Left kidney (tissue), 2 donors: ENCODE data around the gene ADARB2. TPM values are rescaled to one million over a fixed set of nuclear protein-coding genes. Genes with fewer than 3 reads are reported as not detected.

Source experiments
- DNase-seq: peaks from one replicate; pipeline ENCODE4 v3.0.0-alpha.2; 2013
- polyA plus RNA-seq: library from polyadenylated mRNA; unstranded; fragments of 120-200 nt; gene quantifications from one replicate; pipeline ENCODE4 v1.2.1, GENCODE V29; 2013; ENCODE audit not compliant: insufficient read length

ADARB2 gene
- polyA plus RNA-seq, 1 donor: 0.88 TPM

GRCh38 chr10:1369665-1370064 is 367.7 kb downstream of the ADARB2 start:
- DNase-seq: no peak

DNA sequence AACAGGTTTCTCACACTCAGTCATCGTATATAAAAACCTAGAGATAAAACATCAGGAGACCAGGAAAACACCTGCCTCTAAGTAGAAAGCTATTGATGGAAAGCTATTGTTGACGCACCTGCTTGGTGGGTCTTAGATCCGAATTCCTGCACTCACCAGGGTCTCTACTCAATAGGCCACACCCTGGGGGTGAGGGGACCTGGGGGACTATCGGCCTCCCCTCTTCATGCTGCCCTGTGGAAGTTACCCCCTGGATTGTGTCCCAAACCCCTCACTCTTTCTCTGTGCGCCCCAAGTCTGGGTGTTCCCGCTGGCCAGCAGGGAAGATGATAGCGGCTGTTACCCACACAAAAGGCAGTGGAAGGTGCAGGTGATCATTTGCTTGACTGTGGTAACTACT is 368.1 kb downstream of the ADARB2 start:
- no peak for DNase-seq

DNA sequence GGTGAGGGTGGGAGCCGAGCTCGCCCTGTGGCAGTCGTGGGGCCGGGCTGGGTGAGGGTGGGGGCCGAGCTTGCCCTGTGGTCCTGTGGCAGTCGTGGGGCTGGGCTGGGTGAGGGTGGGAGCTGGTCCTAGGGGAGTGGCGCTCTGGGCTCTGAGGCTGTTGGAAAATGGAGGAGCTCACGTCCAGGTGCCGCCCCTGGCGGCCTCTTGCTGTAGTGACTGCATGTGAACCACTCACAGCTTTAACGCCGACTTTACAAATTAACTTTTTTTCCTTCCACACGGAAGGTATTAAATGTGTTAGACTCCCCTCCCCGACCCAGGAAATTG is 368.5 kb downstream of the ADARB2 start:
- no peak for DNase-seq

DNA sequence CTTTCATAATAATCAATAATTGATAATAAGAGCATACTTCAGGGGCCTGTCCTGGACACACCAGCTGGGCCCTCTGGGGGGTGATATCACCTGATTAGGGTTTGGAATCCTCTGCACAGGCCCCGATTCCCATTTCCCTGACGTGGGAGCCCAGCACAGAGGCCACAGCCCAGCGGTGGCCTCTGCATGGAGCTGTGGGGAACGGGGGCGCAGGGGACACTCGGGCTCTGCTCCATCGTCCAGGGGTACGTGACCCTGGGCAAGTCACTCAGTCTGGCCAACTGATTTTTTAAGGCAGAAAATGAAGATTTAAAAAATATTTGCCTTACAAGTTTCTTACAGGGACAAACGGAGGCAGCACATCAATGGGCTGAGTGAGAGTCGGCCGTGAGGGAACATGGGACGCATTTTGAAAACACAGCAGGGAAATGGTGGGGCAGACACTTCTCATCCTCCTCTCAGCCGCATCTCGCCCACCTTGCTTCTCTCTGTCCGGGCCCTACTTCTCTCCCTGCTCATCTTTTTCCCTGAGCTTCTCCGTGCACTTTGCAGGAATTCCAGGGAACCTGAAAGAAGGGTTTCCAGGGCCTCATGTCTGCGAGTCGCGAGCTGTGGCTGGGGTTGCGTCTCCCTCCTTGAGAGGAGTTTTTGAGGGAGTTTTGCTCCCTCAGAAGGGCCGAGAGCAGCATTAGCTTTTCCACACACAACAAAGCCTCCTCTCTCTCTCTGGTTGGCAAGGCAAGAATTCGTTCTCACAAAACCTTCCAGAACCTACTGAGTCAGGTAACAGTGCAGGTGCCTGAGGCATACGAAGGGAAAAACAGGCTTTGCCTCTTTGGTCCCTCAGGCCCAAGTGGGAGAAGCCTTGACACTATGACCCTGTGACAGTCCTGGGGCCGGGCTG is 369.1 kb downstream of the ADARB2 start:
- DNase-seq: no peak

GRCh38 chr10:1366811-1367425 is 370.4 kb downstream of the ADARB2 start:
- DNase-seq: no peak

- no peak for DNase-seq
Measured at GRCh38 chr10:1366322-1366691, 371.0 kb downstream of the ADARB2 start.

DNA sequence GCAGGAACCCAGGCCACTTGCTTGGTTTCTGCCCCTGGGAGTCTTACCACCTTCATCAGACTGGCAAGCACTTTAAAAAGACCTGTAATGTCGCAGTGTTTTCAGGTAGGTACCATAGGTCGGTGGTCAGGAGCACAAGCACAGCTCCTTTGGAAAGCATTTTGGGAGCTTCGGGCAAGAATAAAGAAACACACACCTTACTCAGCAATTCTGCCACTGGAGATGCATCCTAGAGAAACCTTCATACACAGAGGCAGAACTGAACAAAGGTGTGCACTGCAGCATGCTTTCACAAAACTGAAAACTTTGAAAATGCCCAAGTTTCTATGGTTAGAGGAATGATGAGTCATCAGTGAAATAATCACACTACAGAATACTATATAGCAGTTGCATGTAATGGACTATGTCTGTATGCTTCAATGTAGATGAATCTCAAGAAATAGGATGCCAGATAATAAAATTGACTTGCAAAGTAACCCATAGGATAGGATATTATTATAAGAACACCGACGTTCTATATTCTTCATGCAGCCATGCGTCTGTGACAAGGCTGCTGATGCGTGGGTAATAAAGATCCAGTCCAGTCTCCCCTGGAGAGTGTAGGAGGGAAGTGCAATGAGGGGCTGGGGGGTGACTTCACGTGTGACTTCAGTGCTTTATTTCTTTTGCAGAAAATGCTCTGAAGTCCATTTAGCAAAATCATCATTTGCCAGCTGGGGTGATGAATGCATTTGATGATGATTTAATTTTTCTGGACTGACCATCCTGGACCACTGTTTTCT is 371.6 kb downstream of the ADARB2 start:
- DNase-seq: no peak

DNA sequence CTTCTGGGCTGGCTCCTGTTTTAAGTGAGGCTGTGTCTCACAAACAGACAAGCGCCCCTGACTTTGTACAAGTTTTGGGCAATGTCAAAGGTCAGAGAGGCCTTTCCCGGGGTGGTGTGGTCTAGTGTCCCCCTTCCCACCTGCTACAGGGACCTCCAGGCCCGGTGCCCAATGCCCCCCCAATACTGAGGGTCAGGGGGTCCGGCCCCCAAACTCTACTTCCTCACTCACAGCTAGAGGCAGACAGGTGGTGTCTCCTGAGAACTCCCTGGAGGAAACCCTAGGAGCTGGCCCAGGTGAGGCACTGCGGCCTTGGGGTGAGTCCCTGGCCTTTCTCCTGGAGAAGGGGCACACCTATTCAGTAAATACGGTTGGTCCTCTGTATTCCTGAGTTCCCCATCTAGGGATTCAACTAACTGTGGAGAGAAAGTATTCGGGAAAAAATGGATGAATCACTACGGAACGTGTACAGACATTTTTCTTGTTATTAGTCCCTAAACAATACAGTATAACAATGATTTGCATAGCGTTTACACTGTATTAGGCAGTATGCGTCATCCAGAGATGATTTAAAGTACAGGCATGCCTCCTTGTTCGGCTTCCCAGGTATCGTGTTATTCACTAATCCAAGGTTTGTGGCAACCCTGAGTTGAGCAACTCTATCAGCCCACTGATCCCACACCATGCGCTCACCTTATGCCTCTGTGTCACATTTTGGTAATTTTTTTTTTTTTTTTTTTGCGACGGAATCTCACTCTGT is 373.0 kb downstream of the ADARB2 start:
- no peak for DNase-seq

- no peak for DNase-seq
Measured at GRCh38 chr10:1363446-1364121, 373.7 kb downstream of the ADARB2 start.

DNA sequence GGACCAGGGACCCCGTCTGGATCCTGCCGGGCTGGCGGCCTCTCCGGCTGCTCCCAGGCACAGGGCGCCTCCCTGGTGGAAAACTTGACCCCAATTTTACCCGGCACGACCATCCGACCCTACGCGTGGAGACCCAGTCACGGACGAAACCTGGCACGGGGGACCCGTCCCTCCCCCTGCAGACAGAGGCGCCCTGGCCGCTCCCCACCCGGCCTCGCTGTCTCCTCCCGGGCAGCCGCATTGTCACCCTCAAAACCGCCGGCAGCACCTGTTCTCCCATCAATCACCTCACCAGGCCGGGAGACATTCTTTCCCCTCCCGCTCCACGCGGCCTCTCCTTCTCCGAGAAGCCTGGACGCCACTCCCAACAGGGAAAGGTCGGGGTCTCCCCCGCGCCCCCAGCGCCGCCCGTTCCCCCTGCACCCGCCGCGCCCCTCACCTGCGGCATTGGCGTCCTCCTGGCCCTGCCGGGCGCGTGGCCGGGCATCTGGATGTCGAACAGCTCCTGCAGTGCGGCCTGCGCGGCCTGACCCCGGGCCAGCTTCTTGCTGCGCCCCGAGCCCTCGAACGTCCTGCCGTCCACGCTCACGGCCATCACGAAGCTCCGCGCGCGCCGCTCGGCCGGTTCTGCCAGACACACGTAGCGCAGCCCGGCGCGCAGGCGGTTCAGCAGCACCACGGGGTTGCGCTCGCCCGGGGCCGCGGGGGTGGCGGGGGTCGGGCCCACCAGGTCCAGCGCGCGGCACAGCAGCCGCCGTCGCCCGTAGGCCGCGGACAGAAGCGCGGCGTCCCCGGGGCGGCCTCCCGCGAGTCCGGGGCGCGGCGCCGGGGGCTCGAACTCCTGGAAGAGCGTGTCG is 374.5 kb downstream of the ADARB2 start:
- no peak for DNase-seq

- no peak for DNase-seq
Measured at GRCh38 chr10:1361411-1362105, 375.8 kb downstream of the ADARB2 start.

- no peak for DNase-seq
Measured at GRCh38 chr10:1360558-1361164, 376.7 kb downstream of the ADARB2 start.

DNA sequence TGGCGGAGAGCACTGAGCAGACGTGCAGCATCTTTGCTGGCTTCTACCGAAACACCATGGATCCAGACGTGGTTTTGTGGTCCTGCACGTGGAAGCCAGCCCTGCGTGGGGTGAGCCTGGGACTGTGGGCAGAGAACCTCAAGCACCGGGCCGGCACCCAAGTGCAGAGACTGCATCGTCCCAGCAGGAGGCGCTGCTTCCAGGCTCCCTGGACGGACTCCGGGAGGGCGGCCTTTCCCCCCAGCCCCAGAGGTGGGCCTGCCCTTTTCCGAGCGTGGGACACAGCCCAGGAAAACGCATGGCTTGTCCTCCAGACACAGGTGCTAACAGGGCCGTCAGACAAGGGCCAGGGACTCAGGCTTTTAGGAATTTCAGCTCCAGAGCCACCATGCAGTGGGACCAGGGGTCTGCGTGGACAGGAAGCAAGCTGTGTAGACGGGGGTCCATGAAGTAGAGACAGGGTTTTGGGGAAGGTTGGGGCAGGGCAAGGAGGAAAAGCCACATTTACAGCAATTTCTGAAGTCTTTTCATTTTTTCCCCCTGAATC is 377.2 kb downstream of the ADARB2 start:
- no peak for DNase-seq

GRCh38 chr10:1359626-1359955 is 377.7 kb downstream of the ADARB2 start:
- no peak for DNase-seq

DNA sequence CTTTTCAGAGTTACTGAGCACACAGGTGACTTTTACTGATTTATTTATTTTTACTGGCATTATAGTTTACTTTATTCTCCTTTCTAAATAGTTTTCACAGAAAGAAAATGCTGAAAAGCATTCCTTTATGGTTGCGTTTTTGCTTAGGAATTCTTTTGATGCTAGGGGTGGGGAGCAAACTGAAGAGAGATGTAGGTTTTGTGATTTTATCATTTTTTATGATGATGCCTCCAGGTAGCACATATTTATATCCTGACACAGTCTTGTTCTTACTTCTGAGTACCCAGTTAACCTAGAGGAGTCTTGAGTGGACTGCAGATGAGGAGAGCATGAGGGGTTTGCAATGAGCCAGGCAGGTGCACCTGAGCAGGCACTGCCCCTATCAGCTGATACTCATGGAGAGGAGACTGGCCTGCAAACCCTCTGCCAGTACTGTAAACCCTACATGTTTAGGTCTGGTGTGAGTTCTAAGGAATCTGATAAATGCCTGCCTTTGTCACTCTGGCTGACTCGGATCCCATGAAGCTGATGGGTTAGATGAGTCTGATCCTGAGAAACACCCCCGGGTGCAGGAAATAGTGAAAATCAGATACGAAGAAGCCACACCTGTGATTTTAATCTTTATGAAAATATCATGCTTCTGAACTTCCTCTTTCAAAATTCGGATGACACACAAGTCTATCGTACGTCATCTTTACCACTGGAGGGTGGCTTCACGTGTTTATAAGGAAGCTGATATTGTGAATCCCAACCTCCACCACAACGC is 378.3 kb downstream of the ADARB2 start:
- no peak for DNase-seq

DNA sequence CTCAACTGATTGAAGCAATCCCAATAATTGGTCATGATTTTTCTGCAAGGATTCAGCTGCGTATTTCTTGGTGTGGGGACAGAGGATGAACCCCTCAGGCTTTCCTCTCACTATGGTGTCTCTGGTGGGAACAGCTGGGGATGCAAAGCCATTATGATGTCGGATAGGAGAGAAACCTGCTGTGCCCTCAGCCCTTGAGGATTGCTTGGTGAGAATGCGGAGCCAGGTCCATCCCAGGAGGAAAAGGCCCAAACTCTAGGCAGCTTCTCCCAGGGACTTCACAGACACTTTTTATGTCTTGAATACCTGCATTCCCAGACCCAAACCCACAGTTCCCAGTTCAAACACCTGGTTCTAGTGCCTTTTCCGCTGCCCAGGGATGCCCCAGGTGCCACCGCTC is 379.2 kb downstream of the ADARB2 start:
- no peak for DNase-seq

DNA sequence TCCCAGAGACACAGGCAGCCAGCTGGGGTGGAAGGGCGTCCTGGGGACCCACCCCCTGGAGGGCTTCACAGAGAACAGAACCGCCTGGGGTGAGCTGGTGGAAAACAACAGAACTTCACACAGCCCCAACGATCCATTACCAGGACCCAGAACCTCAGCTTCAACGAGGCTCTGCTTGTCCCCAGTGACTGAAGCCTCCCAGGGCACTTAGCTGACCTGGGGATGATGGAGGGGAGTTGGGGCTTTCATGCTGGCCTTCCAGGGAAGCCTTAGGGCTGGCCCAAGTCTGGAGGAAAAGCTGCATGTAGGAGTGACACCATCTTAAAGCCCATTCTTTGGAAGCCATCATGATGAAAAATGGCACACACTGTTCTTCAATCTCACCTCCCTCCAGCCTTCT is 381.0 kb downstream of the ADARB2 start:
- DNase-seq: no peak

- no peak for DNase-seq
Measured at GRCh38 chr10:1354809-1355710, 382.3 kb downstream of the ADARB2 start.
